ENCODE measurements around the gene ADARB1. TPM values are rescaled to one million over a fixed set of nuclear protein-coding genes. Genes with fewer than 3 reads are reported as not detected.
A peak's percentile ranks its signal among the peaks of the same experiment; 100 is the strongest.

ADARB1 gene
- total and polyA plus RNA-seq, 2 experiments from 2014 or later, result 4.8 to 14.8 TPM

GRCh38 chr21:45234127-45234526 is 159.7 kb downstream of the ADARB1 start:
- DNase-seq (ENCODE audit: low spot score), result no peak
- Histone ChIP-seq H3K79me2 (replicated peaks; ENCODE audit: insufficient read depth) (no peaks in the 10 kb centered on the region), H3K4me3 (no peak overlapping the region), H3K4me2 (no peak overlapping the region), H4K20me1 (replicated peaks; ENCODE audit: insufficient read depth) (no peaks in the 10 kb centered on the region), H3K4me1 (ENCODE audit: insufficient read depth) (no peaks in the 10 kb centered on the region), H3F3A (replicated peaks; ENCODE audit: low read depth) (no peaks in the 10 kb centered on the region), H3K9me2 (ENCODE audit: insufficient read depth) (no peaks in the 10 kb centered on the region), H3K36me3 (ENCODE audit: insufficient read depth) (no peaks in the 10 kb centered on the region), H3K27ac (ENCODE audit: low read depth) (no peak overlapping the region), H2AFZ (peak overlapping the region; percentile 10; the same call in 1 of the 2 replicates), H3K27me3 (ENCODE audit: insufficient read depth) (no peaks in the 10 kb centered on the region)
- peaks cover 2% of the 10 kb centered on the region for H3K27me3 Mint-ChIP-seq (ENCODE audit: insufficient read depth, low read depth, poor library complexity)
- no peak overlapping the region for H3K4me3 Mint-ChIP-seq
- TF ChIP-seq ZNF462 (CRISPR knock-in tag; IDR thresholded peaks at IDR 0.05), result no peak
- TF ChIP-seq NANOG (IDR thresholded peaks at IDR 0.05; ENCODE audit: borderline replicate concordance), result no peak
- no peak for TF ChIP-seq CTCF (conservative IDR thresholded peaks at IDR 0.05; ENCODE audit: low read depth in 2 of 2)
- TF ChIP-seq ETS1 (IDR thresholded peaks at IDR 0.05), result no peak
- no peak for TF ChIP-seq ZNF114 (CRISPR knock-in tag; IDR thresholded peaks at IDR 0.05)
- TF ChIP-seq JUNB (IDR thresholded peaks at IDR 0.05; ENCODE audit: unreplicated experiment), result no peak
- no peak for TF ChIP-seq REST (IDR thresholded peaks at IDR 0.05; ENCODE audit: unreplicated experiment)
- no peak for TF ChIP-seq ZNF331 (CRISPR knock-in tag; IDR thresholded peaks at IDR 0.05; ENCODE audit: low read depth)
- no peak for TF ChIP-seq CREB1 (CRISPR knock-in tag; IDR thresholded peaks at IDR 0.05; ENCODE audit: low read depth)
- no peak for TF ChIP-seq EZH2phosphoT487 (IDR thresholded peaks at IDR 0.05; ENCODE audit: unreplicated experiment)
- no peaks in the 10 kb centered on the region for H3K4me1 Mint-ChIP-seq
- no peaks in the 10 kb centered on the region for H3K36me3 Mint-ChIP-seq (ENCODE audit: low read depth)
- H3K9me3 Mint-ChIP-seq, result peaks cover 5% of the 10 kb centered on the region; the same call in 1 of the 3 replicates
- ATAC-seq, result no peak
- H3K27ac Mint-ChIP-seq, result no peak overlapping the region
